Kidney (tissue), 14 donors: ENCODE data around the gene ABHD10. TPM values are rescaled to one million over a fixed set of nuclear protein-coding genes. Genes with fewer than 3 reads are reported as not detected.

Experiments used
- DNase-seq, 5 donors: peaks; one replicate each; pipeline ENCODE4 v3.0.0-alpha.2; 2013 to 2020
- FAIRE-seq: peaks from 2 replicates; lab custom pipeline; 2012; peaks lifted over from hg19 to GRCh38; lab: Jason Lieb, UNC
- H3K27ac ChIP-seq, 2 donors: one replicate each; pipeline ENCODE4 v1.7.0; 2013; ENCODE audit warnings: low read depth in 2 of 2, low read length in 2 of 2, inconsistent platforms in 1 of 2
- H3K27me3 ChIP-seq: one replicate; pipeline ENCODE4 v1.7.1; 2013; ENCODE audit warnings: low read length, inconsistent platforms; ENCODE audit not compliant: control insufficient read depth, insufficient read depth
- H3K36me3 ChIP-seq, 3 donors: one replicate each; pipeline versions ENCODE4 v1.7.0 to v1.7.1; 2013; ENCODE audit warnings: low read length in 3 of 3, control low read depth in 1 of 3, inconsistent platforms in 1 of 3; ENCODE audit not compliant: insufficient read depth in 3 of 3, control insufficient read depth in 2 of 3
- H3K4me1 ChIP-seq, 3 donors: one replicate each; pipeline versions ENCODE4 v1.7.0 to v1.7.1; 2013; ENCODE audit warnings: low read length in 3 of 3, inconsistent platforms in 1 of 3, low read depth in 1 of 3; ENCODE audit not compliant: control insufficient read depth in 2 of 3, insufficient read depth in 2 of 3
- H3K4me3 ChIP-seq, 3 donors: one replicate each; pipeline versions ENCODE4 v1.7.0 to v1.8.1; 2013; ENCODE audit warnings: low read length in 3 of 3, control low read depth in 1 of 3, inconsistent platforms in 1 of 3
- H3K9ac ChIP-seq, 3 donors: one replicate each; pipeline versions ENCODE4 v1.7.0 to v1.7.1; 2013; ENCODE audit warnings: low read length in 3 of 3, control low read depth in 1 of 3, inconsistent platforms in 1 of 3
- H3K9me3 ChIP-seq, 3 donors: one replicate each; pipeline versions ENCODE4 v1.7.0 to v1.7.1; 2013; ENCODE audit warnings: low read length in 3 of 3, control low read depth in 1 of 3, inconsistent platforms in 1 of 3; ENCODE audit not compliant: control insufficient read depth in 2 of 3, insufficient read depth in 1 of 3
- CTCF ChIP-seq: IDR thresholded peaks from 3 replicates; pipeline ENCODE4 v1.5.1; 2012; ENCODE audit warnings: mild to moderate bottlenecking, moderate library complexity, borderline replicate concordance; ENCODE audit not compliant: insufficient read depth; ENCODE audit errors: extremely low read depth
- intact Hi-C: fragments of 100-400 bp; cut with DNase I; formaldehyde crosslinking; loops from one replicate; pipeline ENCODE4 v1.11.1; 2022
- polyA plus RNA-seq: library from polyadenylated mRNA; stranded (reverse); fragments of 350-450 nt; fragmentation: Illumina TruSeq; extraction: RNeasy Lipid Tissue Mini Kit (QIAGEN cat#74804); gene quantifications from one replicate; pipeline ENCODE4 v1.2.3, GENCODE V29; 2014; ENCODE audit warnings: low read depth, low replicate concordance; ENCODE audit not compliant: insufficient read depth
- total RNA-seq: library from RNA; stranded (reverse); fragmentation: NEBNext Ultra II Directional; extraction: Animal tissue kit (Norgen Biotek cat#: 25700); gene quantifications from one replicate; pipeline ENCODE4 v1.2.1, GENCODE V29; 2021
- donor health status: control.
- donor health status: control.
- donor health status: control.
- donor health status: control.
- donor health status: control.
- donor health status: DM: yes; HTN: yes; CAD: no.
- donor health status: Normal renal cell carcinoma (clear cell type).

ABHD10 gene
- total and polyA plus RNA-seq, 2 donors from 2014 or later: 30.9 to 53.2 TPM

- intact Hi-C loops: no loop called here
- DNase-seq (no peak), FAIRE-seq (peak; percentile 53)
- no peaks in the 10 kb centered on the region for H3K9me3 ChIP-seq
- H3K9ac ChIP-seq: no peak overlapping the region
- H3K27me3 ChIP-seq: no peaks in the 10 kb centered on the region
- H3K4me3 ChIP-seq: peak overlapping the region in 2 of 3 donors; percentile 33 to 45
- no peak for TF ChIP-seq CTCF
- H3K27ac ChIP-seq: peak overlapping the region in 1 of 2 donors; percentile 26
- H3K4me1 ChIP-seq: peaks cover 0 to 12% (median 5%) of the 10 kb centered on the region in 3 donors
- peaks cover 0 to 3% (median 0%) of the 10 kb centered on the region in 3 donors for H3K36me3 ChIP-seq
Measured at GRCh38 chr3:111981457-111981763, 2.6 kb downstream of the ABHD10 start.

- no peak overlapping the region for H3K9ac ChIP-seq
- FAIRE-seq (no peak), DNase-seq (no peak)
- H3K9me3 ChIP-seq: no peaks in the 10 kb centered on the region
- no peak overlapping the region for H3K4me3 ChIP-seq
- H3K27me3 ChIP-seq: no peaks in the 10 kb centered on the region
- intact Hi-C loops: no loop called here
- H3K36me3 ChIP-seq: peaks cover 0 to 13% (median 11%) of the 10 kb centered on the region in 3 donors
- no peak for TF ChIP-seq CTCF
- no peak overlapping the region for H3K27ac ChIP-seq
- H3K4me1 ChIP-seq: peaks cover 0 to 12% (median 5%) of the 10 kb centered on the region in 3 donors
Measured at GRCh38 chr3:111984636-111985298, 5.9 kb downstream of the ABHD10 start.

- no peak overlapping the region for H3K27ac ChIP-seq
- DNase-seq (no peak), FAIRE-seq (no peak)
- H3K9me3 ChIP-seq: no peaks in the 10 kb centered on the region
- no peak for TF ChIP-seq CTCF
- no peak overlapping the region for H3K9ac ChIP-seq
- H3K4me1 ChIP-seq: peaks cover 0 to 5% (median under 1%) of the 10 kb centered on the region in 3 donors
- intact Hi-C loops: no loop called here
- H3K4me3 ChIP-seq: no peak overlapping the region
- H3K36me3 ChIP-seq: peaks cover 0 to 18% (median 16%) of the 10 kb centered on the region in 3 donors
- H3K27me3 ChIP-seq: no peaks in the 10 kb centered on the region
Measured at GRCh38 chr3:111986800-111987199, 8.0 kb downstream of the ABHD10 start.
